Panc1 (cell line): ENCODE data around the gene PLK3. TPM values are rescaled to one million over a fixed set of nuclear protein-coding genes. Genes with fewer than 3 reads are reported as not detected.
"Not testable (repeated sequence)": the region's sequence is repeated elsewhere in the genome, so short reads cannot be mapped to it uniquely, and the experiment has no call there.

ENCODE experiments used
- ATAC-seq: fragments of 200-7000 bp; cut with Tn5 transposase; 2 replicates; pipeline ENCODE4 v1.9.1; 2020; ENCODE audit warnings: mild to moderate bottlenecking, moderate library complexity
- BruUV-seq: library from RNA; stranded (reverse); fragments of 400-500 nt; replicated peaks from 2 replicates; lab custom pipeline; 2021; lab: Mats Ljungman, UMichigan
- CTCF ChIA-PET: fragments of 300-600 bp; sonication (Branson Sonifier 250); formaldehyde crosslinking; loops from one replicate; lab custom pipeline; 2022; ENCODE audit warnings: antibody characterized with exemption; lab: Charles Lee
- POLR2A ChIA-PET: fragments of 300-600 bp; sonication (Branson Sonifier 250); formaldehyde crosslinking; loops from one replicate; lab custom pipeline; 2022; ENCODE audit warnings: antibody characterized with exemption; lab: Charles Lee
- DNase-seq: peaks from one replicate; pipeline ENCODE4 v3.0.0-alpha.2; 2010; ENCODE audit warnings: low read depth, low spot score
- H3K27ac ChIP-seq: 2 replicates; pipeline ENCODE4 v1.5.1; 2011; ENCODE audit warnings: mild to moderate bottlenecking, low read length, inconsistent platforms
- H3K27me3 ChIP-seq: fragments of 200-500 bp; sonication (Bioruptor generic); 2 replicates; pipeline ENCODE4 v1.6.0; 2014; ENCODE audit warnings: low read length, inconsistent platforms; ENCODE audit not compliant: control insufficient read depth, insufficient read depth
- H3K36me3 ChIP-seq: fragments of 200-500 bp; sonication (Bioruptor generic); 2 replicates; pipeline ENCODE4 v1.5.1; 2014; ENCODE audit warnings: inconsistent platforms, mild to moderate bottlenecking, low read length, moderate library complexity; ENCODE audit not compliant: control insufficient read depth, insufficient read depth
- H3K4me1 ChIP-seq: 2 replicates; pipeline ENCODE4 v1.5.1; 2011; ENCODE audit warnings: inconsistent platforms, mild to moderate bottlenecking, low read length, moderate library complexity; ENCODE audit not compliant: control insufficient read depth, insufficient read depth
- H3K4me3 ChIP-seq, 2 experiments: 2 replicates each; pipeline ENCODE4 v1.5.1; 2011 to 2012; ENCODE audit warnings: low read depth in 2 of 2, low read length in 2 of 2, mild to moderate bottlenecking in 2 of 2, inconsistent platforms in 1 of 2, moderate library complexity in 1 of 2
- H3K9me3 ChIP-seq: fragments of 200-500 bp; sonication (Bioruptor generic); 2 replicates; pipeline ENCODE4 v1.5.1; 2014; ENCODE audit warnings: low read depth, mild to moderate bottlenecking, inconsistent platforms, low read length, moderate library complexity; ENCODE audit not compliant: control insufficient read depth, insufficient read depth
- POLR2AphosphoS5 ChIP-seq: IDR thresholded peaks from 2 replicates; pipeline ENCODE4 v1.6.1; 2012; ENCODE audit warnings: mild to moderate bottlenecking, low read depth, low read length, moderate library complexity
- REST ChIP-seq, 2 experiments: IDR thresholded peaks; 2 replicates each; pipeline ENCODE4 v1.6.1; 2011 to 2012; ENCODE audit warnings: low read depth in 2 of 2, control low read depth in 1 of 2, low read length in 1 of 2, mild to moderate bottlenecking in 1 of 2, moderate library complexity in 1 of 2; ENCODE audit not compliant: insufficient read depth in 1 of 2
- SIN3A ChIP-seq: IDR thresholded peaks from 2 replicates; pipeline ENCODE4 v1.6.1; 2012; ENCODE audit warnings: low read depth, mild to moderate bottlenecking, low read length, moderate library complexity, borderline replicate concordance; ENCODE audit not compliant: insufficient read depth
- TCF7L2 ChIP-seq: IDR thresholded peaks from 2 replicates; pipeline ENCODE4 v1.6.1; 2011; ENCODE audit warnings: mild to moderate bottlenecking, low read depth, low read length, inconsistent platforms
- in situ Hi-C: cut with HindIII; loops from 2 replicates; pipeline ENCODE4 v1.10.0; 2016; ENCODE audit warnings: low sequenced_read_pairs, low pct_unique_long_range_greater_than_20kb
- intact Hi-C: fragments of 100-400 bp; cut with micrococcal nuclease; formaldehyde crosslinking; loops from one replicate; pipeline ENCODE4 v1.10.0; 2022; ENCODE audit not compliant: unreplicated experiment
- total RNA-seq: library from RNA; stranded (reverse); gene quantifications from one replicate; pipeline ENCODE4 v1.2.1, GENCODE V29; 2021; ENCODE audit not compliant: unreplicated experiment
- TF ChIP-seq, protein P1 (sequence below): fragments of 450-650 bp; IDR thresholded peaks from 2 replicates; pipeline ENCODE4 v1.5.1; 2017; ENCODE audit warnings: mild to moderate bottlenecking

The PLK3 gene
- total RNA-seq, 1 experiment from 2014 or later = 13.7 TPM

GRCh38 chr1:44835738-44836675 is 35.8 kb downstream of the PLK3 start:
- POLR2A ChIA-PET = interaction anchor here (0.5 kb wide), 1 partner anchor 35 kb away, joined by 3 read pairs; no protein-coding TSS in a partner anchor

GRCh38 chr1:44838294-44838693 is 38.1 kb downstream of the PLK3 start:
- POLR2A ChIA-PET, ATAC-seq, H3K4me3 ChIP-seq, H3K36me3 ChIP-seq, BruUV-seq, H3K27me3 ChIP-seq, H3K9me3 ChIP-seq, CTCF ChIA-PET, DNase-seq, in situ Hi-C loops, H3K27ac ChIP-seq, H3K4me1 ChIP-seq: not testable (repeated sequence)
- intact Hi-C loops = loop anchor here (5.0 to 10.0 kb wide), 2 partner anchors 174 to 467 kb away; partner anchors contain the start of genes HECTD3 and UROD

More at GRCh38 chr1:44835738-44836675, 35.8 kb downstream of the PLK3 start:
- intact Hi-C loops (loop anchor here (5.0 to 10.0 kb wide), 2 partner anchors 176 to 469 kb away; partner anchors contain the start of genes HECTD3 and UROD), in situ Hi-C loops (no loop called here)
- BruUV-seq = no TSS peak
- H3K4me3 ChIP-seq = peak overlapping the region in 1 of 2 experiments; percentile 25; a peak in 1 of 4 replicates
- H3K36me3 ChIP-seq = no peaks in the 10 kb centered on the region
- DNase-seq (peak; percentile 77), ATAC-seq (peak; percentile 91)
- no peaks in the 10 kb centered on the region for H3K9me3 ChIP-seq
- TF ChIP-seq, protein P1, sequence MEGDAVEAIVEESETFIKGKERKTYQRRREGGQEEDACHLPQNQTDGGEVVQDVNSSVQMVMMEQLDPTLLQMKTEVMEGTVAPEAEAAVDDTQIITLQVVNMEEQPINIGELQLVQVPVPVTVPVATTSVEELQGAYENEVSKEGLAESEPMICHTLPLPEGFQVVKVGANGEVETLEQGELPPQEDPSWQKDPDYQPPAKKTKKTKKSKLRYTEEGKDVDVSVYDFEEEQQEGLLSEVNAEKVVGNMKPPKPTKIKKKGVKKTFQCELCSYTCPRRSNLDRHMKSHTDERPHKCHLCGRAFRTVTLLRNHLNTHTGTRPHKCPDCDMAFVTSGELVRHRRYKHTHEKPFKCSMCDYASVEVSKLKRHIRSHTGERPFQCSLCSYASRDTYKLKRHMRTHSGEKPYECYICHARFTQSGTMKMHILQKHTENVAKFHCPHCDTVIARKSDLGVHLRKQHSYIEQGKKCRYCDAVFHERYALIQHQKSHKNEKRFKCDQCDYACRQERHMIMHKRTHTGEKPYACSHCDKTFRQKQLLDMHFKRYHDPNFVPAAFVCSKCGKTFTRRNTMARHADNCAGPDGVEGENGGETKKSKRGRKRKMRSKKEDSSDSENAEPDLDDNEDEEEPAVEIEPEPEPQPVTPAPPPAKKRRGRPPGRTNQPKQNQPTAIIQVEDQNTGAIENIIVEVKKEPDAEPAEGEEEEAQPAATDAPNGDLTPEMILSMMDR = peak; percentile 93
- TF ChIP-seq TCF7L2 = no peak
- TF ChIP-seq SIN3A = no peak
- H3K27ac ChIP-seq = no peak overlapping the region
- no peaks in the 10 kb centered on the region for H3K27me3 ChIP-seq
- CTCF ChIA-PET = no interaction called here
- no peaks in the 10 kb centered on the region for H3K4me1 ChIP-seq

- Histone ChIP-seq H3K4me3 (no peak overlapping the region), H3K36me3 (no peaks in the 10 kb centered on the region), H3K27me3 (no peaks in the 10 kb centered on the region), H3K9me3 (no peaks in the 10 kb centered on the region), H3K4me1 (no peaks in the 10 kb centered on the region), H3K27ac (no peak overlapping the region)
- no TSS peak for BruUV-seq
- ChIA-PET CTCF (no interaction called here), POLR2A (no interaction called here)
- ATAC-seq = no peak
- intact Hi-C loops (loop anchor here (5.0 to 10.0 kb wide), 2 partner anchors 173 to 465 kb away; partner anchors contain the start of genes HECTD3 and UROD), in situ Hi-C loops (no loop called here)
- no peak for DNase-seq
- TF ChIP-seq SIN3A = no peak
- TF ChIP-seq POLR2AphosphoS5 = no peak
- no peak for TF ChIP-seq REST (IDR thresholded peaks at IDR 0.05; ENCODE audit: insufficient read depth in 1 of 2, low read depth in 2 of 2, low read length in 1 of 2)
- TF ChIP-seq, protein P1 = no peak
- no peak for TF ChIP-seq TCF7L2
These were observed 39.4 kb downstream of the PLK3 start for GRCh38 chr1:44839576-44839975.
